DMS153 treated with DMSO at 0.1 percent for 48 hours (cell line): Measurements from ENCODE around the gene UBE2D2.
A peak's percentile ranks its signal among the peaks of the same experiment; 100 is the strongest.
"Not testable (repeated sequence)": the region's sequence is repeated elsewhere in the genome, so short reads cannot be mapped to it uniquely, and the experiment has no call there.

Experiments used
- DNase-seq: peaks from one replicate; lab custom pipeline; 2025; ENCODE audit not compliant: unreplicated experiment; lab: John Stamatoyannopoulos, UW

Gene UBE2D2

GRCh38 chr5:139560752-139561654 lies at the start of gene UBE2D2:
Gene UBE2D2, plus strand, starts transcription at chr5:139561339. Its CDS starts 453 bp downstream, at chr5:139561792.
- DNase-seq = peak; percentile 37

DNA sequence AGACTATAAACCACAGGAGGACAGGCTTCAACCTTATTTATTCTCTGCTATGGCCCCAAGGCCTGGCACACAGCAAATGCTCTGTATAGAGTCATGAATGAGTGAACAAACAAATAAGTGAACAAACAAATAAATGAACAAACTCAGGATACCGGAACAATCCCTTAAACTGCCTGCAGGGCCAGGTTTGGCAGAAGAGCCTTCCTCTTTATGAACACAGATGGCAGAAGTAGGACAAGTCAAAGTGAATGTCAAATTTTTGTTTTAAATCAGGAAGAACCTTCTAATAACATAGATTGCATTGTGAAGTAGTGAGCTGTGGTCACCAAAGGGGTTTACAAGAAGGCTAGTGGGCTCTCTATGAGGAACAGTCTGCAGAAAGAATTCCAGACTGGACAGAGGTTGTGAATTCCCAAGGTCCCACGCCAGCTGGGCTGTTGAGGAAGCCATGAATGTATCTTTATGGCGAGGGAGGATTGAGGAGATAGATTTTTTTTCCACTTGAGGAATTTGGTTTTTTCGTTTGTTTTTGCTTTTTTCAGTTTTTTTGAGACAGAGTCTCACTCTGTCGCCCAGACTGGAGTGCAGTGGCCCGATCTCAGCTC lies 48.3 kb upstream of the UBE2D2 start:
- no peak for DNase-seq

DNA sequence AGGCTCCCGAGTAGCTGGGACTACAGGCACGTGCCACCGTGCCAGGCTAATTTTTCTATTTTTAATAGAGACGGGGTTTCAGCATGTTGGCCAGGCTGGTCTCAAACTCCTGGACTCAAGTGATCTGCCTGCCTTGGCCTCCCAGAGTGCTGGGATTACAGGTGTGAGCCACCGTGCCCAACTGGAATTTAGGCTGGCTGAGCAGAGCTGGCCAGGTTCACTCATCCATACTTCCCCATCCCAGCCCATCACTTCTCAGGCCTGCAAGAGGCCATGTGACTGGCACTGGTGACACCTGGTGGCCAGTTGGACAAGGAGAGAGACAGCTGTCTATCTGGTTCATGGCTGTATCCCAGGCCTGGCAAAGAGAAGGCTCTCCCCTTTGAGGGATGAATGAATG lies 47.7 kb upstream of the UBE2D2 start:
- DNase-seq = peak; percentile 7

DNA sequence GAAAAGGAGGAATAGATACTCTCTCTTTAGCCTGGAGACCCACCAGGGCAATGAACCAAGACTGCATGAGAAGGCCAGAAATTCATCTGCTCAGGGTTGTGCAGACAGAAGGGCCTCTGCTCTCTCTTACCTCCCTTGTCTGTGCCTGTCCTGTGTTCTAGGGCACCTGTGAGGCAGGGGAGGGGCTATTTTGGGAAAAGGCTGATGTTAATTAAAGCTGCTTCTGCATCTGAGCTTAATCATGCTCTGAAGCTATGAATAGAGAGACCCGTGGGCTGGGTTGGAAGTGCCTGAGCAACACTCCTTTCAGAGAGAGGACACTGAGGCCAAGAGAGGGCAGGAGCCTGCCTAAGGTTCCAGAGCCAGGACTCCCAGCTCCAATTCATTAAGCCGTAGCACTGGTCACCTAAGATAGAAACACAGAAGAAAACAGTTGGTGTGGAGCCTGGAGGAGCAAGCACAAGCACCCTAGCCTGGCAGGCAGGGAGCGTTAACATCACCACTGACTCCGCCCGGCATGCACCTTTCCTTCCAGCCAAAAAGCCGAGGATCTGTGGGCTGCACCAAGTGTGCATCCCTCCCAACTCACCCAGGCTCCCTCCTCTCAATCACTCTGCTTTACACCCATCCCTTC lies 47.2 kb upstream of the UBE2D2 start:
- DNase-seq = no peak

DNA sequence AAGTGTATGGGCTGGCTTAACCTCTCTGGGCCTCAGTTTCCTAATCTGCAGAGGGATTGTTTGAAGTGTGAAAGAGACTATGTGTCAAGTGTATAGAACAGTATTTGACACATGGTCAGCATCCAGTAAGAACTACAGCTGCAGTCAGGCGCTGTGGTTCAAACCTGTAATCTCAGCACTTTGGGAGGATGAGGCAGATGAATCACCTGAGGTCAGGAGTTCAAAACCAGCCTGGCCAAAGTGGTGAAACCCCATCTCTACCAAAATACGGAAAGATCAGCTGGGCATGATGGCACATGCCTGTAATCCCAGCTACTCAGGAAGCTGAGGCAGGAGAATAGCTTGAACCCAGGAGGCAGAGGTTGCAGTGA lies 46.7 kb upstream of the UBE2D2 start:
- DNase-seq = no peak

DNA sequence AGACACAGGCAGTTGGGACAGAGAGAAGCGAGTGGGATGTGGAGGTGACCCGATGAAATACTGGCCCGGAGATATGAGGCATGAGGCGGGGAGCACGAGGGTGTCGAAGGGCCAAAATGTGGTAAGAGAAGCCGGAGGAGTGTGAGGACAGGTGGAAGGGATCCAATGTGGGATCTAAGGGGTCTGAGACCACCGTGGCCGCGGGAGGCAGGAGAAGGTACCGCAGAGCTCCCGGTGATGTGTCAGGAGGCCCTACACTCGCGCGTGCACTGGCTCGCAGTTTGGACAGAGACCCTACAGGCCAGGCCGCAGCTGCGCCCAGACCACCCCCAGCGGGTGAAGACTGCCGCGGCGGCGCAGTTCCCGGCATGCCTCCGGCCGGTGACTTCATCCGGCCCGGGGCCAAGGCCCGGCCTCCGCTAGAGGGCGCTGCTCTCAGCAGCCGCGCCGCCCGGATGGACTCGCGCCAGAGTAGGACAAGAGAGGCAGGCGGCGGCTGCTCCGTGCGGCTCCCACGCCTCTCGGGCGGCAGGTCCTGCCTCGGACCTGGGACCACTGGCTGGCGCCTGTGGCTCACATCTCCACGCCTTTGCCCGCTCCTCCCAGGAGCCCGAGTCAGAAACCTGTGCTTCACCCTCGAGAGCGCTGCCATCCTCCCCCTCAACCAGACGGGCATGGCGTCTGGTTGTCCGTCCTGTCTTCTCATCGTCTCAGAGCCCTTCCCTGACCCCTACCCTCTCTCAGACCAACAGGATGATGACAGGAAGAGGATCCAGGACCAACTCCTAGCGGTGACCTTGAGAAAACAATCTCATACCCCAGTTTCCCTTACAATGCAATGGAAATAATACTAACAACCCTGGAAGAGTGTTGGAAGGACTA lies 43.2 kb upstream of the UBE2D2 start:
- DNase-seq = peak; percentile 47

DNA sequence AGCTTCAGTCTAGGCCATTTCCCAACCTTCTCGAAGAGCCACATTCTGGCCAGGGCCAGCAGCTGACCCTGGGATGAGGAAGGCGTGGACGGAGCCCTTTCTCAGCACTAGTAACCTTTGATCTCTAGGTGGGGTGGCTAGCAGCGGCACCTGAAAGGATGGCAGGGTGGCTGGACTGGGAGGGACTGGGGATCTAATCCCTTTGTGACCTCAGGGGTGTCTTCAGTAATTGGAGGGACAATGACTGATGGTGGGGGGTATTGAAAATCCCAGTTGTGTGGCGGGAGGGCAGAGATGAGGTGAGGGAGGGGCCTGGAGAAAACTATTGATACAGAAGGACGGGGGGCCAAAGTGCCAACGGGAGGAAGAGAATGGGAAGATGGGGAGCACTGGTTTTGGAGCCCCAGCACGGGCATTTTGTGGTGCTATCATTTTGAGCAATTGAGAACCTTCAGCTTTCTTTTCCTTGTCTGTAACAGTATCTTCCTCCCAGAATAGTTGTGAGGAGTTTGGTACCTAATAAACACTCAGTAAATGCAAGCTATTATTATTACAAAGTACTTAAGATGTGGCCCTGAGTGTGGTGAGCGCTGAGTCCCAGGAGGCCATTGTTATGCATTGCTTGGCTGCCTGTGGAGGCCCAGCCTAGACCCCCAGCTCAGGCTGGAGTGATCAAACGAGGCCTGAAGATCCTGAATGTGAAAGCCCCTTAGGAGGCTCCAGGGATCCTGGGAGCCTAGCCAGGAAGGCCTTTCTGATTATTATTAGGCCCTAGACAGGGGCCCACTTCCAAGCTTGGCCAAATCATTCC lies 37.3 kb upstream of the UBE2D2 start:
- DNase-seq = no peak

DNA sequence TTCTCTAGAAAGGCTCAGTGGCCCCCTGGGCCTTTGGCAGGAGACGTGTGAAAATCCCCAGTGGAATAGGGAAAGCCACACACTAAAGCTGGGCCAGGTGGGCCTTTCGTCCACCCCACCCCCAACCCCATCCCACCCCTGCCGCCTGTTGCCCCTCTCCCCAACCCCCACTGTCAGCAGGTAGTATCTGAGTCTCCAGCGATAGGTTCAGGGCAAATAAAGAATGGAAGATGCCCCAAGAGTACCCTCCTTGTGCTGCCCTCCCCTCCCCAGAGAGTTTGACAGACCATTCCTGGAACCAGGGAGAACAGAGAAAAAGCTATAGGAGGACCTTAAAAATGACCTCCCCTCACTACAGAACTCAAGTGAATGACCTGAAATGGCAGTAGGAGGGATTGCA lies 36.7 kb upstream of the UBE2D2 start:
- DNase-seq = no peak

- no peak for DNase-seq
Measured at GRCh38 chr5:139524940-139525585, 36.1 kb upstream of the UBE2D2 start.

GRCh38 chr5:139525586-139526308 lies 35.4 kb upstream of the UBE2D2 start:
- not testable (repeated sequence) for DNase-seq

- not testable (repeated sequence) for DNase-seq
Measured at GRCh38 chr5:139526309-139527089, 34.6 kb upstream of the UBE2D2 start.

DNA sequence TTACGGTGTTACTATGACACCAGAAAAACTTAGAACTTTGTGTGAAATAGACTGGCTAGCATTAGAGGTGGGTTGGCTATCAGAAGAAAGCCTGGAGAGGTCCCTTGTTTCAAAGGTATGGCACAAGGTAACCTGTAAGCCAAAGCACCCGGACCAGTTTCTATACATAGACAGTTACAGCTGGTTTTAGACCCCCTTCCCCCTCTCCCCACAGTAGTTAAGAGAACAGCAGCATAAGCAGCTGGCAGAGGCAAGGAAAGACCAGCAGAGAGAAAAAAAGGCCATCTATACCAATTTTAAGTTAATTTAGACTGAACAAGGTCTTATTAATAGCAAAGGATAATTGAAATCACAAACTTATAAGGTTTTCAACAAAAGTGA lies 34.1 kb upstream of the UBE2D2 start:
- DNase-seq = not testable (repeated sequence)

GRCh38 chr5:139527896-139528467 lies 33.2 kb upstream of the UBE2D2 start:
- not testable (repeated sequence) for DNase-seq

GRCh38 chr5:139528695-139529094 lies 32.4 kb upstream of the UBE2D2 start:
- DNase-seq = not testable (repeated sequence)

DNA sequence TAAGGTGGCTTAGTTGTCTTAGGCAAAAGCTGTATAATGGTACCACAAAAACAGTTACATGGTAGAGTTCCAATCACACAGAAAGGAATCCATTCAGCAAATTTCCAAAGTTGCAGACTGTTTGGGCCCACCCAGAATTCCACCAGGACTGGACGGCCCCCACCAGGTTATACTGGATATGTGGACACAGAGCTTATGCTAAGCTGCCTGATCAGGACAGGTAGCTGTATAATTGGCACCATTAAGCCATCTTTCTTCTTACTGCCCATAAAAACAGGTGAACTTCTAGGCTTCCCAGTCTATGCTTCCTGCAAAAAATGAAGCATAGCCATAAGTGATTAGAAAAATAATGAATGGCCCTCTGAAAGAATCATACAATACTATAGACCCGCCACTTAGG lies 31.1 kb upstream of the UBE2D2 start:
- DNase-seq = not testable (repeated sequence)

GRCh38 chr5:139531772-139532169 lies 29.4 kb upstream of the UBE2D2 start:
- no peak for DNase-seq

GRCh38 chr5:139543423-139543991 lies 17.6 kb upstream of the UBE2D2 start:
- DNase-seq = peak; percentile 6
